A549 (cell line): ENCODE results near the gene TCEAL1. TPM values are rescaled to one million over a fixed set of nuclear protein-coding genes. Genes with fewer than 3 reads are reported as not detected.

Experiments used
- ATAC-seq, 2 experiments: fragments of 200-7000 bp in 1 of 2; fragments of >200 bp in 1 of 2; cut with Nextera tagmentation in 1 of 2; cut with Tn5 transposase in 1 of 2; 3 replicates each; pipeline versions ENCODE4 v1.8.0 to v1.9.1; 2018 to 2020; ENCODE audit warnings: mild to moderate bottlenecking in 1 of 2, moderate library complexity in 1 of 2
- CTCF ChIA-PET: fragments of 300-600 bp; sonication (Branson Sonifier 250); formaldehyde crosslinking; extraction: SDS; loops from one replicate; lab custom pipeline; 2021; ENCODE audit warnings: antibody characterized with exemption, inconsistent platforms; lab: Yijun Ruan, JAX
- POLR2A ChIA-PET: fragments of 350-600 bp; formaldehyde crosslinking; extraction: SDS; loops from one replicate; lab custom pipeline; 2021; ENCODE audit warnings: antibody characterized with exemption, inconsistent platforms; lab: Yijun Ruan, JAX
- DNase-seq, 2 experiments: peaks; one replicate each; pipeline versions ENCODE4 v3.0.0 to v3.0.0-alpha.2; 2011 to 2016; ENCODE audit warnings: low read depth in 1 of 2, low spot score in 1 of 2
- FAIRE-seq: peaks from 2 replicates; lab custom pipeline; 2011; peaks lifted over from hg19 to GRCh38; lab: Jason Lieb, UNC
- H3K27ac ChIP-seq, 2 experiments: fragments of >200 bp; sonication (Bioruptor Twin); formaldehyde crosslinking; 3 replicates each; pipeline ENCODE4 v1.5.1; 2016 to 2017
- H3K4me1 ChIP-seq: fragments of >200 bp; sonication (Bioruptor Twin); formaldehyde crosslinking; 3 replicates; pipeline ENCODE4 v1.6.1; 2016
- H3K4me2 ChIP-seq: fragments of >200 bp; sonication (Bioruptor Twin); formaldehyde crosslinking; 3 replicates; pipeline ENCODE4 v1.6.1; 2016
- H3K4me3 ChIP-seq: fragments of >200 bp; sonication (Bioruptor Twin); formaldehyde crosslinking; 3 replicates; pipeline ENCODE4 v1.5.1; 2016
- H3K9me3 ChIP-seq: fragments of >200 bp; sonication (Bioruptor Twin); formaldehyde crosslinking; 3 replicates; pipeline ENCODE4 v1.6.1; 2016
- CHD2 ChIP-seq: fragments of 150-350 bp; IDR thresholded peaks from 2 replicates; pipeline ENCODE4 v1.6.1; 2014; ENCODE audit warnings: low read length; ENCODE audit not compliant: partially characterized antibody
- HOXA7 ChIP-seq: fragments of 250-450 bp; sonication (Bioruptor Pico); IDR thresholded peaks from 2 replicates; pipeline ENCODE4 v1.5.0; 2020; ENCODE audit warnings: mild to moderate bottlenecking, moderate library complexity
- MYC ChIP-seq: IDR thresholded peaks from 2 replicates; pipeline ENCODE4 v1.6.1; 2012; ENCODE audit warnings: mild to moderate bottlenecking, inconsistent platforms, low read length, improper control_type of control experiment, borderline replicate concordance
- PHF8 ChIP-seq: fragments of 200-600 bp; sonication (generic); IDR thresholded peaks from 2 replicates; pipeline ENCODE4 v1.6.1; 2016; ENCODE audit warnings: low read depth, mild to moderate bottlenecking, antibody characterized with exemption, moderate library complexity, borderline replicate concordance
- POLR2A ChIP-seq: IDR thresholded peaks from 2 replicates; pipeline ENCODE4 v1.6.1; 2012; ENCODE audit warnings: mild to moderate bottlenecking, low read length
- ZNF302 ChIP-seq: fragments of 250-450 bp; sonication (Bioruptor Pico); IDR thresholded peaks from 2 replicates; pipeline ENCODE4 v1.9.0; 2021; ENCODE audit warnings: inconsistent platforms, mild to moderate bottlenecking, moderate library complexity
- WGBS: methylation state at CpG from one replicate; pipeline ENCODE4 v1.1.6; 2017; ENCODE audit errors: missing lambda C conversion rate; 5-methylcytosine and 5-hydroxymethylcytosine counted together
- polyA plus RNA-seq, 4 experiments: library from polyadenylated mRNA; depleted of rRNA in 3 of 4; stranded (reverse); fragments of >200 nt; fragmentation: RNase III in 1 of 4; extraction: RNeasy Plus Mini Kit Qiagen cat#74134 plus additional on column Dnase treatment in 1 of 4; gene quantifications; 2 replicates in 3 of 4; 3 replicates in 1 of 4; pipeline ENCODE4 v1.2.3, GENCODE V29; 2011 to 2017
- TF ChIP-seq, protein P1 (sequence below): fragments of 450-650 bp; IDR thresholded peaks from 2 replicates; pipeline ENCODE4 v1.6.1; 2014; ENCODE audit warnings: antibody characterized with exemption
- TF ChIP-seq, protein P2 (sequence below): fragments of >200 bp; sonication (Bioruptor Twin); formaldehyde crosslinking; IDR thresholded peaks from 3 replicates; pipeline ENCODE4 v1.5.1; 2016
- TF ChIP-seq, protein P3 (sequence below): fragments of 200-600 bp; sonication (generic); IDR thresholded peaks from 2 replicates; pipeline ENCODE4 v1.6.1; 2016; ENCODE audit warnings: antibody characterized with exemption, mild to moderate bottlenecking, moderate library complexity
- TF ChIP-seq, protein P4 (sequence below): fragments of >200 bp; sonication (Bioruptor Twin); formaldehyde crosslinking; IDR thresholded peaks from 3 replicates; pipeline ENCODE4 v1.6.1; 2016

Gene TCEAL1
- polyA plus RNA-seq, 2 of the 4 experiments (the other 2 are of a cell fraction) = 40.7 to 42.1 TPM

DNA sequence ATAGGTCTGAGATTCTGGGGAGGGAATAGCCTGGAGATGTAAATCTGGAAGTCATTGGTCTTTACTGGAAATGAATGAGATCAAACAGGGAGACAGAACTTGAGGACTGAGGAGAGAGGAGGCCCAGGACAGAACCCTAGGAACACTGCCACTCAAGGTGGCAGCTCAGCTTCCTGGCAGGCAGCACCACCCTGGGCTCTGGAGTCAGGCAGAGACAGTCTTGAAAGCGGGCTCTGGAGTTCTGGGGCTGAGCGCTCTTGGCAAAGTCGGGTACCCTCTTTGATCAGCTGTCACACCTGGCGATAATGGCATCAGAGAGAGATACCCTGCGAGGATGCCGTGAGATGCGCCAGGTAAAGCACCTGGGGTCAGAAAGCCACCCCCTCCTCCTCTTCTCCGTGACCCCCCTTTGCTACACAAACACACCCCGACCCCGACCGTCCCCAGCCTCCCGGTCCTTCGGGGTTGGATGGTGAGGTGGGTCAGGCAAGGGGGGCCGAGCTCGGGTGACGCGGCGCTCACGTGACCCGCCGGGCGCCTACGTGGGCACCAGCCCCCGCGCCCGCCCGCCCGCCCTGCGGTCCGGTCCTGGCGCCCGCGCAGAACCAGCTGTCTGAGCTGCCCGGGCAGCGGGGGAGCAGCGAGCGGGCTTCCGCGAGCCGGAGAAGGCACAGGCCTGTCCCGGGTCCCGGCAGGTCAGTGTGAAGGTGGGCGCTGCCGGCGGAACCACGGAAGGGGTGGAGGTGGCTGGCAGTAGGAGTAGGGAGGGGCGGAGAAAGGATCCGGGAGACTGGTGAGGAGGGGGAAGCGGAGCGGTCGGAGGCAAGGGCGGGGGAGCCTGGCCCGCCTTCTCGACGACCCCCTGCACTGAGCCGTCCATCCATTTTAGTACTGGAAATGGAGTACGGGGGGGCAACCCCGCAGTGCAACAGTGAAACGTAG is 21.1 kb upstream of the TCEAL1 start, which contains the start of gene TCEAL3:
TCEAL3 (plus strand) TSS at position 600 of the 942 bp plus-strand sequence. CDS start 1,102 bp downstream, outside the sequence.
- ChIA-PET CTCF (no interaction called here), POLR2A (interaction anchor here (1.0 kb wide), 1 partner anchor 22 kb away, joined by 5 read pairs; no protein-coding TSS in a partner anchor)
- Histone ChIP-seq H3K4me2 (peak within 1 kb of the TSS; percentile 90), H3K27ac (peak within 1 kb of the TSS; percentile 80 to 89), H3K4me3 (peak within 1 kb of the TSS; percentile 88), H3K4me1 (0 out of 3 replicates have a peak, but pooled peaks cover 4% of the 10 kb centered on the region), H3K9me3 (no peaks in the 10 kb centered on the region)
- WGBS = 22% methylated on average over 6 of the region's 59 CpGs
- DNase-seq = peak in 1 of 2 experiments; percentile 15
- FAIRE-seq = no peak
- ATAC-seq = peak; percentile 91 to 93
- TF ChIP-seq PHF8 (0 out of 2 replicates have a peak, but pooled peaks have one; percentile 33), ZNF302 (CRISPR knock-in tag) (no peak), POLR2A (peak; percentile 15; the same call in 1 of the 2 replicates)
- TF ChIP-seq, protein P1, sequence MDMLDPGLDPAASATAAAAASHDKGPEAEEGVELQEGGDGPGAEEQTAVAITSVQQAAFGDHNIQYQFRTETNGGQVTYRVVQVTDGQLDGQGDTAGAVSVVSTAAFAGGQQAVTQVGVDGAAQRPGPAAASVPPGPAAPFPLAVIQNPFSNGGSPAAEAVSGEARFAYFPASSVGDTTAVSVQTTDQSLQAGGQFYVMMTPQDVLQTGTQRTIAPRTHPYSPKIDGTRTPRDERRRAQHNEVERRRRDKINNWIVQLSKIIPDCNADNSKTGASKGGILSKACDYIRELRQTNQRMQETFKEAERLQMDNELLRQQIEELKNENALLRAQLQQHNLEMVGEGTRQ = peak; percentile 43; the same call in 1 of the 2 replicates

DNA sequence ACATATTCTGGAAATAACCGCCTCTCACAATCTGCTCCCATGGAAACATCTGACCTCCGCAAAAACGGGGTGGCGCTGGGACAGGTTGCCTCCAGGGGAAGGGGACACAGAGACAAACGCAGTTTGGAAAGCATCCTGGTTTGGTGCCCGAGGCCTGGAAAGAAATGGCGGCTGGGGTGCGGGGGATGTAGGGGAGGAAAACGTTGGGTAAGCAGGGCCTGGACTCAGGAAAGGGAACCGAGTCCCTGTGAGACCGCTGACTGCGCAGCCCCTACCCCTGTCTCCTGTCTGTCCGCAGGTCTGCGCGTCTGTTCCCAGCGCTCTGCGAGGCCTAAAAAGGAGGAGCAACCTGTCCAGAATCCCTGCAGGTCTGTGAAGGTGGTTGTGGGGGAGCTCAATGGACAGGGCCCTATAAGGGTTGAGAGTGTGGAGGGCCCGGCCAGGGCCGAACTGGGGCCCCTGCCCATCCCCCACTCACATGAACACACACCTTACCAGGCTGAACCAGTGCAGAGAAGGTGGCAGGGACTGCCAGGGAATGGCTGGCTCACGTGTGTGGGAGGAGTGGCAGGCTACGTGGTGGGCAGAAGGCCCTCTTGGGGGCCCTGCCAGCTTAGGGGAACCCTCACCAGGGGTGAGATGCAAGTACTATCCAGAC is 20.3 kb upstream of the TCEAL1 start:
- DNase-seq = no peak
- peak; percentile 11 to 22; a peak in 4 of 6 replicates for ATAC-seq
- Histone ChIP-seq H3K9me3 (no peaks in the 10 kb centered on the region), H3K4me1 (0 out of 3 replicates have a peak, but pooled peaks cover 4% of the 10 kb centered on the region), H3K4me3 (peak overlapping the region; percentile 88), H3K27ac (peak overlapping the region; percentile 80 to 89), H3K4me2 (peak overlapping the region; percentile 90)
- FAIRE-seq = no peak
- ChIA-PET CTCF (no interaction called here), POLR2A (interaction anchor here (1.0 kb wide), 1 partner anchor 22 kb away, joined by 5 read pairs; no protein-coding TSS in a partner anchor)
- TF ChIP-seq, protein P2, sequence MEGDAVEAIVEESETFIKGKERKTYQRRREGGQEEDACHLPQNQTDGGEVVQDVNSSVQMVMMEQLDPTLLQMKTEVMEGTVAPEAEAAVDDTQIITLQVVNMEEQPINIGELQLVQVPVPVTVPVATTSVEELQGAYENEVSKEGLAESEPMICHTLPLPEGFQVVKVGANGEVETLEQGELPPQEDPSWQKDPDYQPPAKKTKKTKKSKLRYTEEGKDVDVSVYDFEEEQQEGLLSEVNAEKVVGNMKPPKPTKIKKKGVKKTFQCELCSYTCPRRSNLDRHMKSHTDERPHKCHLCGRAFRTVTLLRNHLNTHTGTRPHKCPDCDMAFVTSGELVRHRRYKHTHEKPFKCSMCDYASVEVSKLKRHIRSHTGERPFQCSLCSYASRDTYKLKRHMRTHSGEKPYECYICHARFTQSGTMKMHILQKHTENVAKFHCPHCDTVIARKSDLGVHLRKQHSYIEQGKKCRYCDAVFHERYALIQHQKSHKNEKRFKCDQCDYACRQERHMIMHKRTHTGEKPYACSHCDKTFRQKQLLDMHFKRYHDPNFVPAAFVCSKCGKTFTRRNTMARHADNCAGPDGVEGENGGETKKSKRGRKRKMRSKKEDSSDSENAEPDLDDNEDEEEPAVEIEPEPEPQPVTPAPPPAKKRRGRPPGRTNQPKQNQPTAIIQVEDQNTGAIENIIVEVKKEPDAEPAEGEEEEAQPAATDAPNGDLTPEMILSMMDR = no peak
- TF ChIP-seq ZNF302 (CRISPR knock-in tag) (no peak), CHD2 (no peak), MYC (no peak), PHF8 (0 out of 2 replicates have a peak, but pooled peaks have one; percentile 7), HOXA7 (no peak)
- TF ChIP-seq, protein P3, sequence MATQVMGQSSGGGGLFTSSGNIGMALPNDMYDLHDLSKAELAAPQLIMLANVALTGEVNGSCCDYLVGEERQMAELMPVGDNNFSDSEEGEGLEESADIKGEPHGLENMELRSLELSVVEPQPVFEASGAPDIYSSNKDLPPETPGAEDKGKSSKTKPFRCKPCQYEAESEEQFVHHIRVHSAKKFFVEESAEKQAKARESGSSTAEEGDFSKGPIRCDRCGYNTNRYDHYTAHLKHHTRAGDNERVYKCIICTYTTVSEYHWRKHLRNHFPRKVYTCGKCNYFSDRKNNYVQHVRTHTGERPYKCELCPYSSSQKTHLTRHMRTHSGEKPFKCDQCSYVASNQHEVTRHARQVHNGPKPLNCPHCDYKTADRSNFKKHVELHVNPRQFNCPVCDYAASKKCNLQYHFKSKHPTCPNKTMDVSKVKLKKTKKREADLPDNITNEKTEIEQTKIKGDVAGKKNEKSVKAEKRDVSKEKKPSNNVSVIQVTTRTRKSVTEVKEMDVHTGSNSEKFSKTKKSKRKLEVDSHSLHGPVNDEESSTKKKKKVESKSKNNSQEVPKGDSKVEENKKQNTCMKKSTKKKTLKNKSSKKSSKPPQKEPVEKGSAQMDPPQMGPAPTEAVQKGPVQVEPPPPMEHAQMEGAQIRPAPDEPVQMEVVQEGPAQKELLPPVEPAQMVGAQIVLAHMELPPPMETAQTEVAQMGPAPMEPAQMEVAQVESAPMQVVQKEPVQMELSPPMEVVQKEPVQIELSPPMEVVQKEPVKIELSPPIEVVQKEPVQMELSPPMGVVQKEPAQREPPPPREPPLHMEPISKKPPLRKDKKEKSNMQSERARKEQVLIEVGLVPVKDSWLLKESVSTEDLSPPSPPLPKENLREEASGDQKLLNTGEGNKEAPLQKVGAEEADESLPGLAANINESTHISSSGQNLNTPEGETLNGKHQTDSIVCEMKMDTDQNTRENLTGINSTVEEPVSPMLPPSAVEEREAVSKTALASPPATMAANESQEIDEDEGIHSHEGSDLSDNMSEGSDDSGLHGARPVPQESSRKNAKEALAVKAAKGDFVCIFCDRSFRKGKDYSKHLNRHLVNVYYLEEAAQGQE = no peak
- TF ChIP-seq, protein P4, sequence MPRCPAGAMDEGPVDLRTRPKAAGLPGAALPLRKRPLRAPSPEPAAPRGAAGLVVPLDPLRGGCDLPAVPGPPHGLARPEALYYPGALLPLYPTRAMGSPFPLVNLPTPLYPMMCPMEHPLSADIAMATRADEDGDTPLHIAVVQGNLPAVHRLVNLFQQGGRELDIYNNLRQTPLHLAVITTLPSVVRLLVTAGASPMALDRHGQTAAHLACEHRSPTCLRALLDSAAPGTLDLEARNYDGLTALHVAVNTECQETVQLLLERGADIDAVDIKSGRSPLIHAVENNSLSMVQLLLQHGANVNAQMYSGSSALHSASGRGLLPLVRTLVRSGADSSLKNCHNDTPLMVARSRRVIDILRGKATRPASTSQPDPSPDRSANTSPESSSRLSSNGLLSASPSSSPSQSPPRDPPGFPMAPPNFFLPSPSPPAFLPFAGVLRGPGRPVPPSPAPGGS = no peak
- WGBS = 76% methylated on average over 19 of the region's 21 CpGs
